HEK293 (cell line): ENCODE results near the gene SULT2B1.
"Not testable (repeated sequence)": the region's sequence is repeated elsewhere in the genome, so short reads cannot be mapped to it uniquely, and the experiment has no call there.

Experiments used
- CTCF ChIA-PET: fragments of 350-600 bp; formaldehyde crosslinking; extraction: SDS; loops from one replicate; lab custom pipeline; 2021; ENCODE audit warnings: antibody characterized with exemption; lab: Yijun Ruan, JAX
- POLR2A ChIA-PET: fragments of 300-600 bp; formaldehyde crosslinking; extraction: SDS; loops from one replicate; lab custom pipeline; 2020; ENCODE audit warnings: antibody characterized with exemption, inconsistent platforms; lab: Yijun Ruan, JAX
- H3K27ac ChIP-seq: fragments of 200-500 bp; sonication (Bioruptor generic); 2 replicates; pipeline ENCODE4 v1.5.1; 2014; ENCODE audit warnings: low read depth, low read length, control low read depth, inconsistent platforms; ENCODE audit errors: extremely low read depth
- H3K36me3 ChIP-seq, 2 experiments: fragments of 200-500 bp in 1 of 2; sonication (Bioruptor generic) in 1 of 2; 1 replicate in 1 of 2; 2 replicates in 1 of 2; pipeline ENCODE4 v1.5.1; 2014 to 2017; ENCODE audit warnings: inconsistent platforms in 2 of 2, low read length in 2 of 2; ENCODE audit not compliant: control insufficient read depth in 2 of 2, insufficient read depth in 1 of 2
- H3K4me1 ChIP-seq: fragments of 200-500 bp; sonication (Bioruptor generic); 2 replicates; pipeline ENCODE4 v1.5.1; 2014; ENCODE audit warnings: mild to moderate bottlenecking, low read length, inconsistent platforms; ENCODE audit not compliant: control insufficient read depth, insufficient read depth
- H3K4me3 ChIP-seq: 2 replicates; pipeline ENCODE4 v1.5.1; 2011; ENCODE audit warnings: low read depth, mild to moderate bottlenecking, control low read depth, low read length, moderate library complexity
- H3K9me3 ChIP-seq: fragments of 200-500 bp; sonication (Bioruptor generic); 2 replicates; pipeline ENCODE4 v1.5.1; 2014; ENCODE audit warnings: low read depth, low read length, inconsistent platforms; ENCODE audit not compliant: control insufficient read depth, insufficient read depth
- GFI1B ChIP-seq: fragments of 450-650 bp; formaldehyde crosslinking; IDR thresholded peaks from 2 replicates; pipeline ENCODE4 v1.5.1; 2016; ENCODE audit warnings: missing biosample characterization, missing genetic modification characterization
- GLI2 ChIP-seq: fragments of 450-650 bp; formaldehyde crosslinking; IDR thresholded peaks from 2 replicates; pipeline ENCODE4; 2017; ENCODE audit warnings: missing biosample characterization, missing genetic modification characterization, low read depth, borderline replicate concordance
- MEIS1 ChIP-seq: sonication (generic); formaldehyde crosslinking; IDR thresholded peaks from 2 replicates; pipeline ENCODE4 v1.8.1; 2022; ENCODE audit warnings: missing genetic modification reagents, mild to moderate bottlenecking, borderline replicate concordance
- OSR2 ChIP-seq: fragments of 450-650 bp; formaldehyde crosslinking; IDR thresholded peaks from 2 replicates; pipeline ENCODE4 v1.5.1; 2016; ENCODE audit warnings: missing biosample characterization, missing genetic modification characterization
- PRDM1 ChIP-seq: fragments of 450-650 bp; formaldehyde crosslinking; IDR thresholded peaks from 2 replicates; pipeline ENCODE4; 2016; ENCODE audit warnings: missing biosample characterization, missing genetic modification characterization
- ZBTB1 ChIP-seq: fragments of 450-650 bp; formaldehyde crosslinking; IDR thresholded peaks from 2 replicates; pipeline ENCODE4 v1.5.1; 2016; ENCODE audit warnings: missing biosample characterization, missing genetic modification characterization
- ZBTB49 ChIP-seq: fragments of 450-650 bp; formaldehyde crosslinking; IDR thresholded peaks from 2 replicates; pipeline ENCODE4 v1.5.1; 2016; ENCODE audit warnings: missing biosample characterization, missing genetic modification characterization, low read depth
- ZEB2 ChIP-seq: fragments of 450-650 bp; formaldehyde crosslinking; IDR thresholded peaks from 2 replicates; pipeline ENCODE4 v1.5.1; 2016; ENCODE audit warnings: missing biosample characterization, missing genetic modification characterization
- ZFHX2 ChIP-seq: fragments of 450-650 bp; formaldehyde crosslinking; conservative IDR thresholded peaks from 2 replicates; pipeline ENCODE4 v1.5.1; 2016; ENCODE audit warnings: missing biosample characterization, missing genetic modification characterization
- ZIC2 ChIP-seq: fragments of 450-650 bp; formaldehyde crosslinking; IDR thresholded peaks from 2 replicates; pipeline ENCODE4 v1.5.1; 2016; ENCODE audit warnings: missing biosample characterization, missing genetic modification characterization
- ZNF112 ChIP-seq: fragments of 450-650 bp; formaldehyde crosslinking; IDR thresholded peaks from 2 replicates; pipeline ENCODE4 v1.5.0; 2017; ENCODE audit warnings: missing biosample characterization, missing genetic modification characterization
- ZNF121 ChIP-seq: fragments of 450-650 bp; formaldehyde crosslinking; IDR thresholded peaks from 2 replicates; pipeline ENCODE4 v1.5.1; 2016; ENCODE audit warnings: missing biosample characterization, missing genetic modification characterization
- ZNF2 ChIP-seq: fragments of 450-650 bp; formaldehyde crosslinking; IDR thresholded peaks from 2 replicates; pipeline ENCODE4 v1.5.1; 2016; ENCODE audit warnings: missing biosample characterization, missing genetic modification characterization
- ZNF211 ChIP-seq: fragments of 450-650 bp; formaldehyde crosslinking; IDR thresholded peaks from 2 replicates; pipeline ENCODE4 v1.5.1; 2016; ENCODE audit warnings: low read depth, missing biosample characterization, missing genetic modification characterization
- ZNF223 ChIP-seq: fragments of 450-650 bp; formaldehyde crosslinking; IDR thresholded peaks from 2 replicates; pipeline ENCODE4 v1.5.1; 2016; ENCODE audit warnings: missing biosample characterization, missing genetic modification characterization
- ZNF239 ChIP-seq: fragments of 450-650 bp; formaldehyde crosslinking; IDR thresholded peaks from 2 replicates; pipeline ENCODE4 v1.5.1; 2016; ENCODE audit warnings: missing biosample characterization, missing genetic modification characterization
- ZNF341 ChIP-seq: fragments of 450-650 bp; formaldehyde crosslinking; IDR thresholded peaks from 2 replicates; pipeline ENCODE4; 2016; ENCODE audit warnings: low read depth, missing biosample characterization, missing genetic modification characterization
- ZNF391 ChIP-seq: fragments of 450-650 bp; formaldehyde crosslinking; IDR thresholded peaks from 2 replicates; pipeline ENCODE4 v1.5.1; 2016; ENCODE audit warnings: low read depth, missing biosample characterization, missing genetic modification characterization, borderline replicate concordance
- ZNF48 ChIP-seq: fragments of 450-650 bp; formaldehyde crosslinking; IDR thresholded peaks from 2 replicates; pipeline ENCODE4 v1.5.1; 2016; ENCODE audit warnings: missing biosample characterization, missing genetic modification characterization
- ZNF510 ChIP-seq: fragments of 450-650 bp; formaldehyde crosslinking; IDR thresholded peaks from 2 replicates; pipeline ENCODE4 v1.5.1; 2018; ENCODE audit warnings: mild to moderate bottlenecking, missing genetic modification characterization, missing biosample characterization; ENCODE audit not compliant: insufficient replicate concordance
- ZNF544 ChIP-seq: fragments of 450-650 bp; formaldehyde crosslinking; IDR thresholded peaks from 2 replicates; pipeline ENCODE4 v1.5.0; 2017; ENCODE audit warnings: missing biosample characterization, missing genetic modification characterization
- ZNF658 ChIP-seq: fragments of 450-650 bp; formaldehyde crosslinking; IDR thresholded peaks from 2 replicates; pipeline ENCODE4; 2016; ENCODE audit warnings: missing biosample characterization, missing genetic modification characterization
- ZNF670 ChIP-seq: fragments of 450-650 bp; formaldehyde crosslinking; IDR thresholded peaks from 2 replicates; pipeline ENCODE4 v1.5.1; 2016; ENCODE audit warnings: missing biosample characterization, missing genetic modification characterization, low read depth
- ZSCAN30 ChIP-seq: fragments of 450-650 bp; IDR thresholded peaks from 2 replicates; pipeline ENCODE4 v1.5.1; 2018; ENCODE audit warnings: missing biosample characterization, mild to moderate bottlenecking, missing genetic modification characterization, moderate library complexity
- TF ChIP-seq, protein P1 (sequence below): fragments of 450-650 bp; formaldehyde crosslinking; IDR thresholded peaks from 2 replicates; pipeline ENCODE4 v1.5.1; 2016; ENCODE audit warnings: missing biosample characterization, missing genetic modification characterization
- TF ChIP-seq, protein P2 (sequence below): fragments of 450-650 bp; formaldehyde crosslinking; IDR thresholded peaks from 2 replicates; pipeline ENCODE4 v1.5.1; 2016; ENCODE audit warnings: missing biosample characterization, missing genetic modification characterization

Gene SULT2B1

DNA sequence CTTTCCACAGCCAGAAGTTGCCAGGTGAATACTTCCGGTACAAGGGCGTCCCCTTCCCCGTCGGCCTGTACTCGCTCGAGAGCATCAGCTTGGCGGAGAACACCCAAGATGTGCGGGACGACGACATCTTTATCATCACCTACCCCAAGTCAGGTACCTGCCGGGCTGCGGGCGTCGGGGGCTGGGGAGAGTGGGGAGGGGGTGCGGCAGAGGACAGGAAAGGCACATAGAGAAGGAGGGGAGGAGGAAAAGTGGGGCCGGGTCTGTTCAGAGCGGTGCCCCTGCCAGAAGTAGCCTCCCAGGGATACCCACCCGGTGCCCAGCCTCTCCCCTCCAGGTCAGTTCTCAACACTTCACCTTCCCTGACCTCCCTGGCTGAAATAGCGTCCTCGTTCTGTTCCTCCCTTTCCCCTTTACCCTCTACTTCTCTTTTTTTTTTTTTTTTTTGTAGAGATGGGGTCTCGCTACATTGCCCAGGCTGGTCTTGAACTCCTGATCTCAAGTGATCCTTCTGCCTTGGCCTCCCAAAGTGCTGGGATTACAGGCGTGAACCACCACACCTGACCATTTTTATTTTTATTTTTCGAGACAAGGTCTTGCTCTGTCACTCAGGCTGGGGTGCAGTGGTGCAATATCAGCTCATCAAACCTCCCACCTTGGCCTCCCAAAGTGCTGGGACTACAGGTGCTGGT lies 24.1 kb downstream of the SULT2B1 start:
- CTCF ChIA-PET: interaction anchor here (0.6 kb wide), 1 partner anchor 14 kb away, joined by 4 read pairs; no protein-coding TSS in a partner anchor
- TF ChIP-seq MEIS1 (CRISPR knock-in tag) (no peak), ZNF121 (tag by site-specific recombination) (peak; percentile 54), ZBTB49 (tag by site-specific recombination) (no peak)
- Histone ChIP-seq H3K9me3 (no peaks in the 10 kb centered on the region), H3K4me3 (no peak overlapping the region), H3K36me3 (no peaks in the 10 kb centered on the region), H3K27ac (no peak overlapping the region), H3K4me1 (no peaks in the 10 kb centered on the region; the same call in 1 of the 2 replicates)
- POLR2A ChIA-PET: interaction anchor here (0.5 to 0.7 kb wide), 3 partner anchors 8 to 998 kb away, joined by 3 to 4 read pairs (median 4); no protein-coding TSS in a partner anchor

DNA sequence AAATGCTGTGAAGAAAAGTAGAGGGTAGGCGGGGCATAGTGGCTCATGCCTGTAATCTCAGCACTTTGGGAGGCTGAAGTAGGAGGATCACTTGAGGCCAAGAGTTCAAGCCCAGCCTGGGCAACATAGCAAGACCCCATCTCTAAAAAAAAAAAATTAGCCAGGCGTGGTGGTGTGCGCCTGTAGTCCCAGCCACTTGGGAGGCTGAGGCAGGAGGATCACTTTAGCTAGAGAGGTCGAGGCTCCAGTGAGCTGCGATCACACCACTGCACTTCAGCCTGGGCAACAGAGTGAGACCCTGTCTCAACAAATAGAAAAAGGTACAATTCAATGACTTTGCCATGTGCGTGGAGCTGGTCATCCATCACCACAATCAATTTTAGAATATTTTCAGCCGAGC lies 25.9 kb downstream of the SULT2B1 start:
- H3K4me3 ChIP-seq, H3K4me1 ChIP-seq, CTCF ChIA-PET, H3K9me3 ChIP-seq, H3K27ac ChIP-seq, H3K36me3 ChIP-seq, POLR2A ChIA-PET: not testable (repeated sequence)
- peak; percentile 98 for TF ChIP-seq ZNF121 (tag by site-specific recombination)

- ChIA-PET CTCF (interaction anchor here (12.4 kb wide), 1 partner anchor 72 kb away, joined by 272 read pairs; no protein-coding TSS in a partner anchor), POLR2A (no interaction called here)
- H3K36me3 ChIP-seq: no peaks in the 10 kb centered on the region
- H3K4me3 ChIP-seq: no peak overlapping the region
- H3K4me1 ChIP-seq: no peaks in the 10 kb centered on the region; the same call in 1 of the 2 replicates
- TF ChIP-seq, protein P1, sequence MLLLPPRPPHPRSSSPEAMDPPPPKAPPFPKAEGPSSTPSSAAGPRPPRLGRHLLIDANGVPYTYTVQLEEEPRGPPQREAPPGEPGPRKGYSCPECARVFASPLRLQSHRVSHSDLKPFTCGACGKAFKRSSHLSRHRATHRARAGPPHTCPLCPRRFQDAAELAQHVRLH: no peak
- TF ChIP-seq ZNF391 (tag by site-specific recombination): no peak
- TF ChIP-seq ZFHX2 (tag by site-specific recombination): no peak
- TF ChIP-seq ZNF112 (tag by site-specific recombination): no peak
- no peak for TF ChIP-seq ZBTB1 (tag by site-specific recombination)
- no peak for TF ChIP-seq ZNF670 (tag by site-specific recombination)
- no peak for TF ChIP-seq ZEB2 (tag by site-specific recombination)
- TF ChIP-seq ZSCAN30 (tag by site-specific recombination): no peak
- TF ChIP-seq OSR2 (tag by site-specific recombination): no peak
- TF ChIP-seq ZNF341 (tag by site-specific recombination): no peak
- no peak for TF ChIP-seq ZNF658 (tag by site-specific recombination)
- no peak for TF ChIP-seq ZNF544 (tag by site-specific recombination)
- no peaks in the 10 kb centered on the region for H3K9me3 ChIP-seq
- H3K27ac ChIP-seq: no peak overlapping the region
Observed at GRCh38 chr19:48578891-48579290, 26.9 kb downstream of the SULT2B1 start.

DNA sequence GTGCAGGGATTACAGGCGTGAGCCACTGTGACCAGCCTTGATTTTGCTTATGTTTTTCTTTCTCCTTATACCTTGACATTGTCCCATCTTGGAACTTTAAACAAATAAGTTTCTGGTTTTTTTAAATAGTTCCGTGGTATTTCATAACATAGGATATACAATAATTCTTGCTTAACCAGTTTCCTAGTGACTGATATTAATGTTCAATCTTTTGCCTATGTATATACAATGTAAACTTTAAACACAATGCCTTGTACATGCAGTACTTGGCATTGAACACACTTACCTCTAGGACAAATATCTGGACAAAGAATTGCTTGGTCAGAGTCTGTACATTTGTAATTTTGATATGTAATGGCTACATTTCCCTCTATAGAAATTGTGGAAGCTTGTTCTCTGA lies 30.2 kb downstream of the SULT2B1 start:
- Histone ChIP-seq H3K36me3 (no peaks in the 10 kb centered on the region), H3K9me3 (no peaks in the 10 kb centered on the region), H3K4me3 (no peak overlapping the region), H3K27ac (no peak overlapping the region), H3K4me1 (no peaks in the 10 kb centered on the region)
- POLR2A ChIA-PET: no interaction called here
- CTCF ChIA-PET: interaction anchor here (3.1 to 12.4 kb wide), 4 partner anchors 27 to 263 kb away, joined by 26 to 272 read pairs (median 109); a partner anchor contains a TSS
- TF ChIP-seq ZNF510 (tag by site-specific recombination): no peak
- no peak for TF ChIP-seq ZNF223 (tag by site-specific recombination)
- TF ChIP-seq GLI2 (tag by site-specific recombination): no peak
- no peak for TF ChIP-seq PRDM1
- TF ChIP-seq ZNF48 (tag by site-specific recombination): no peak
- TF ChIP-seq ZIC2 (tag by site-specific recombination): no peak
- no peak for TF ChIP-seq ZNF239 (tag by site-specific recombination)
- no peak for TF ChIP-seq GFI1B (tag by site-specific recombination)
- TF ChIP-seq ZNF211: no peak
- TF ChIP-seq, protein P2, sequence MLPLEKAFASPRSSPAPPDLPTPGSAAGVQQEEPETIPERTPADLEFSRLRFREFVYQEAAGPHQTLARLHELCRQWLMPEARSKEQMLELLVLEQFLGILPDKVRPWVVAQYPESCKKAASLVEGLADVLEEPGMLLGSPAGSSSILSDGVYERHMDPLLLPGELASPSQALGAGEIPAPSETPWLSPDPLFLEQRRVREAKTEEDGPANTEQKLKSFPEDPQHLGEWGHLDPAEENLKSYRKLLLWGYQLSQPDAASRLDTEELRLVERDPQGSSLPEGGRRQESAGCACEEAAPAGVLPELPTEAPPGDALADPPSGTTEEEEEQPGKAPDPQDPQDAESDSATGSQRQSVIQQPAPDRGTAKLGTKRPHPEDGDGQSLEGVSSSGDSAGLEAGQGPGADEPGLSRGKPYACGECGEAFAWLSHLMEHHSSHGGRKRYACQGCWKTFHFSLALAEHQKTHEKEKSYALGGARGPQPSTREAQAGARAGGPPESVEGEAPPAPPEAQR (tag by site-specific recombination): no peak
- no peak for TF ChIP-seq ZNF2 (tag by site-specific recombination)
